ENCODE results near the gene ZP1. TPM values are rescaled to one million over a fixed set of nuclear protein-coding genes. Genes with fewer than 3 reads are reported as not detected.

ZP1 gene
- total RNA-seq, 1 donor from 2014 or later: 0.40 TPM

GRCh38 chr11:60852117-60852981, 15.0 kb upstream of the ZP1 start:
- TF ChIP-seq, protein P1, sequence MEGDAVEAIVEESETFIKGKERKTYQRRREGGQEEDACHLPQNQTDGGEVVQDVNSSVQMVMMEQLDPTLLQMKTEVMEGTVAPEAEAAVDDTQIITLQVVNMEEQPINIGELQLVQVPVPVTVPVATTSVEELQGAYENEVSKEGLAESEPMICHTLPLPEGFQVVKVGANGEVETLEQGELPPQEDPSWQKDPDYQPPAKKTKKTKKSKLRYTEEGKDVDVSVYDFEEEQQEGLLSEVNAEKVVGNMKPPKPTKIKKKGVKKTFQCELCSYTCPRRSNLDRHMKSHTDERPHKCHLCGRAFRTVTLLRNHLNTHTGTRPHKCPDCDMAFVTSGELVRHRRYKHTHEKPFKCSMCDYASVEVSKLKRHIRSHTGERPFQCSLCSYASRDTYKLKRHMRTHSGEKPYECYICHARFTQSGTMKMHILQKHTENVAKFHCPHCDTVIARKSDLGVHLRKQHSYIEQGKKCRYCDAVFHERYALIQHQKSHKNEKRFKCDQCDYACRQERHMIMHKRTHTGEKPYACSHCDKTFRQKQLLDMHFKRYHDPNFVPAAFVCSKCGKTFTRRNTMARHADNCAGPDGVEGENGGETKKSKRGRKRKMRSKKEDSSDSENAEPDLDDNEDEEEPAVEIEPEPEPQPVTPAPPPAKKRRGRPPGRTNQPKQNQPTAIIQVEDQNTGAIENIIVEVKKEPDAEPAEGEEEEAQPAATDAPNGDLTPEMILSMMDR (IDR thresholded peaks at IDR 0.05): no peak
- DNase-seq (ENCODE audit: low spot score): no peak
- Mint-ChIP-seq H3K27me3 (ENCODE audit: low read depth) (peaks cover 2% of the 10 kb centered on the region), H3K27ac (ENCODE audit: unreplicated experiment) (no peak overlapping the region), H3K4me3 (ENCODE audit: unreplicated experiment) (no peak overlapping the region), H3K36me3 (ENCODE audit: low read depth) (peaks cover 20% of the 10 kb centered on the region), H3K9me3 (ENCODE audit: low read depth) (no peaks in the 10 kb centered on the region), H3K4me1 (ENCODE audit: low read depth) (no peaks in the 10 kb centered on the region)

DNA sequence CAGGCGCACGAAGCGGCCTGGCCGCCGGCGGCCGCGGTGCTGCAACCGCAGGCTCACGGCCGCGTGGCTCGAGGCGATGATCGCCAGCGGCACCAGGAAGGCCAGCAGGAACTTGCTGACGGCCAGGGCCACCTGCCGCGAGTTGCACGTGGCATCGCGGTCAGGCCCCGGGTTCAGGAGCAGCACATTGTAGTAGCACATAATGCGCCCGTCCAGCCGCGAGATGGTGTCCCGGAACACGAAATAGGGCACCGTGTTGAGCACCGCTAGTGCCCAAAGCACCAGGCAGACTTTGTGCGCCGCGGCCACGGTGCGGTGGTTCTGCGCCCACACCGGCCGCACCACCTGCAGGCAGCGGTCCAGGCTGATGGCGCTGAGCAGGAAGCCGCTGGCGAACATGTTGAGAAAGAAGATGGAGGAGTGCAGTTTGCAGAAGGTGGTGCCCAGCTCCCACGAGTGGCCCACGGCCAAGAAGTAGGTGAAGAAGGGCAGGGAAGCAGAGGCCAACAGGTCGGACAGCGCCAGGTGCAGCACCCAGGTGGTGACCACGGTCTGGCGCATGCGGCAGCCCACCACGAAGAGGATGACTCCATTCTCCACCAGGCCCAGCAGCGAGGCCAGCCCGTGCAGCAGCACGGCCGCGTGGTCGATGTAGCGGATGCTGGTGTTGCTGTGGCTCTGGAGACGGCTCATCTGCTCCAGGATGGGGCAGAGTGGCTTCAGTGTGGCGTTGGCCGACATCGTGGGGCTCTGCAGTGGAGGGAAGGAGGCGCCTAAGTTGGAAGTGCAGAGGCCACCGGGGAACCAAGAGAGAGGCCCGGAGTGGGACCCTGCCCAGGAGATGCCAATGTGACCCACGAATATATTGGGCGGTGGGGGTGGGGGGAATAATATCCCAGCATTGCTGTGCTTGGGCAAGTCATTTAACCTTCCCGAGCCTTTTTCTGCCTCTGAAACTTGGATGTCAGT, 14.1 kb upstream of the ZP1 start:
- H3K4me1 Mint-ChIP-seq (ENCODE audit: low read depth): peaks cover 4% of the 10 kb centered on the region

GRCh38 chr11:60854140-60854846, 13.0 kb upstream of the ZP1 start:
- Mint-ChIP-seq H3K36me3 (ENCODE audit: low read depth) (peaks cover 20% of the 10 kb centered on the region), H3K27ac (ENCODE audit: unreplicated experiment) (no peak overlapping the region), H3K4me3 (ENCODE audit: unreplicated experiment) (no peak overlapping the region), H3K27me3 (ENCODE audit: low read depth) (peaks cover 2% of the 10 kb centered on the region), H3K9me3 (ENCODE audit: low read depth) (no peaks in the 10 kb centered on the region), H3K4me1 (ENCODE audit: low read depth) (peaks cover 7% of the 10 kb centered on the region)
- TF ChIP-seq, protein P1 (IDR thresholded peaks at IDR 0.05): no peak
- DNase-seq (ENCODE audit: low spot score): peak; percentile 41

More for the DNA sequence above, 14.1 kb upstream of the ZP1 start:
- TF ChIP-seq, protein P1 (IDR thresholded peaks at IDR 0.05): no peak
- H3K27ac Mint-ChIP-seq (ENCODE audit: unreplicated experiment): no peak overlapping the region
- H3K27me3 Mint-ChIP-seq (ENCODE audit: low read depth): peaks cover 2% of the 10 kb centered on the region
- peaks cover 20% of the 10 kb centered on the region for H3K36me3 Mint-ChIP-seq (ENCODE audit: low read depth)
- no peak overlapping the region for H3K4me3 Mint-ChIP-seq (ENCODE audit: unreplicated experiment)
- H3K9me3 Mint-ChIP-seq (ENCODE audit: low read depth): no peaks in the 10 kb centered on the region
- no peak for DNase-seq (ENCODE audit: low spot score)

DNA sequence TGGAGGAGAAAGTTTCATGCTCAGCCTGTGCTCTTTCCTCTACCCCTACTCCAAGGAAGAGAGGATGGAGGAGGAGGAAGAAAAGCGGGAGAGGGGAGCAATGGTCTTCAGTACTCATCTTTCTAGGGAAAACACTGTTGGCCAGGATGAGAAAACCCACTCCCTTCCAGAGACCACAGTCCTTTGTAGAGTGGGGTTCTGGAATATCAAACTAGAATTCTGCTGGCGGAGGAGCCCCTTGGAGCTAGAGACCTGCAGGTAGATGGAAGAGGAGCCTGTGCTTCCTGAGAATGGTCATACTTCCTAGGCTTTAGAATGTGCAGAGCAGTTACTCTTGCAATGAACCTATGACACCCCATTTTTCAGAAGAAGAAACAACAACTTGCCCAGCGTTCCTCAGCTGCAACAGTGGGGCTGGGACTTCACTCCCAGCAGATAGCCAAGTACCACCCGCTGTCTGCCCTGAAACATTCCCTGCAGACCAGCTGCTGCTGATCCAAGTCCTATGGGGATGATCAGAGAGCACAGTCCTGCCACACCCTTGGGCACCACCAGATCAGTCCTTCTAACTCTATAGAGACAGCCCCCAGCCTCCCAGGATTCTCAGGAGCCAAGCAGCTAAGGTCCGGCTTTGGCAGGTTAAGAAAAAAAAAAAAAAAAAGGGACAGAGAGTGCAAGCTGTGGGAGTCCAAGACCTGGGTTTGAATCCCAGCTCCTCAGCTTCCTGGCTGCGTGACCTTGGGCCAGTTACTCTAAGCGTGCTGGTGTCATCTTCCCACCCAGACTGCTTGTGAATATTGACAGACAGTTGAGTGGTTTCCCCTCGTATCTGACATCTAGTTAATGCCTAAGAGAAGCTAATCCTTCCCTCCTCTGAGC, 12.3 kb upstream of the ZP1 start:
- H3K27ac Mint-ChIP-seq (ENCODE audit: unreplicated experiment): no peak overlapping the region
- TF ChIP-seq, protein P1 (IDR thresholded peaks at IDR 0.05): no peak
- peaks cover 2% of the 10 kb centered on the region for H3K27me3 Mint-ChIP-seq (ENCODE audit: low read depth)
- H3K36me3 Mint-ChIP-seq (ENCODE audit: low read depth): peaks cover 14% of the 10 kb centered on the region
- peaks cover 7% of the 10 kb centered on the region for H3K4me1 Mint-ChIP-seq (ENCODE audit: low read depth)
- DNase-seq (ENCODE audit: low spot score): peak; percentile 36
- no peak overlapping the region for H3K4me3 Mint-ChIP-seq (ENCODE audit: unreplicated experiment)
- no peaks in the 10 kb centered on the region for H3K9me3 Mint-ChIP-seq (ENCODE audit: low read depth)

All from chondrocyte (in vitro differentiated cells).